ENCODE results near the gene ERBIN. TPM values are rescaled to one million over a fixed set of nuclear protein-coding genes. Genes with fewer than 3 reads are reported as not detected.

The ERBIN gene
- total and polyA plus RNA-seq, 2 of the 13 experiments (the other 11 are each of a cell fraction or from before 2014, with no cell fraction given) = 14.4 to 41.7 TPM

GRCh38 chr5:65925601-65926275 lies 637 bp upstream of the ERBIN start (continued):
- TF ChIP-seq ZHX1 (CRISPR knock-in tag; IDR thresholded peaks at IDR 0.05; ENCODE audit: low read depth) = peak; percentile 58; the same call in 1 of the 2 replicates
- TF ChIP-seq ZFP82 (CRISPR knock-in tag; IDR thresholded peaks at IDR 0.05; ENCODE audit: borderline replicate concordance) = no peak
- no peak for TF ChIP-seq MZF1 (CRISPR knock-in tag; IDR thresholded peaks at IDR 0.05; ENCODE audit: borderline replicate concordance)
- no peak for TF ChIP-seq BRCA1 (CRISPR knock-in tag; IDR thresholded peaks at IDR 0.05)
- no peak for TF ChIP-seq ZNF367 (CRISPR knock-in tag; IDR thresholded peaks at IDR 0.05; ENCODE audit: borderline replicate concordance)
- TF ChIP-seq REL (CRISPR knock-in tag; conservative IDR thresholded peaks at IDR 0.05) = no peak
- 0 out of 2 replicates have a peak, but pooled peaks have one; percentile 26 for TF ChIP-seq ZFP90 (CRISPR knock-in tag; IDR thresholded peaks at IDR 0.05; ENCODE audit: borderline replicate concordance)
- TF ChIP-seq KDM2A (CRISPR knock-in tag; IDR thresholded peaks at IDR 0.05; ENCODE audit: borderline replicate concordance, low read depth) = peak; percentile 90
- no peak; the same call in 1 of the 2 replicates for TF ChIP-seq ATF2 (CRISPR knock-in tag; IDR thresholded peaks at IDR 0.05)
- TF ChIP-seq TBL1XR1 (IDR thresholded peaks at IDR 0.05; ENCODE audit: borderline replicate concordance, low read length, partially characterized antibody) = no peak
- TF ChIP-seq ZFY (CRISPR knock-in tag; IDR thresholded peaks at IDR 0.05) = peak; percentile 69
- TF ChIP-seq IKZF4 (CRISPR knock-in tag; IDR thresholded peaks at IDR 0.05; ENCODE audit: borderline replicate concordance, low read depth, not compliant biosample characterization) = no peak
- no peak for TF ChIP-seq SP5 (CRISPR knock-in tag; IDR thresholded peaks at IDR 0.05; ENCODE audit: borderline replicate concordance, low read depth)
- TF ChIP-seq HNF1A (IDR thresholded peaks at IDR 0.05; ENCODE audit: low read depth) = no peak
- no peak for TF ChIP-seq HNF1A (CRISPR knock-in tag; IDR thresholded peaks at IDR 0.05; ENCODE audit: borderline replicate concordance)
- TF ChIP-seq SMARCC2 (IDR thresholded peaks at IDR 0.05) = no peak

Measured in HepG2 (cell line).